HG03565 (cell line): ENCODE data around the gene SUCO.
"Not testable (repeated sequence)": the region's sequence is repeated elsewhere in the genome, so short reads cannot be mapped to it uniquely, and the experiment has no call there.

ENCODE experiments used
- ATAC-seq: cut with Tn5 transposase; IDR thresholded peaks from one replicate; pipeline ENCODE4 v1.9.1; 2021; ENCODE audit warnings: mild to moderate bottlenecking, moderate library complexity; ENCODE audit not compliant: unreplicated experiment

The SUCO gene

GRCh38 chr1:172605641-172606040 is 72.7 kb downstream of the SUCO start:
- no peak for ATAC-seq

GRCh38 chr1:172607145-172607544 is 74.2 kb downstream of the SUCO start:
- no peak for ATAC-seq

- ATAC-seq: no peak
These were observed 75.2 kb downstream of the SUCO start for GRCh38 chr1:172608098-172608601.

- ATAC-seq: no peak
These were observed 76.6 kb downstream of the SUCO start for GRCh38 chr1:172609528-172609927.

- ATAC-seq: no peak
These were observed 79.5 kb downstream of the SUCO start for GRCh38 chr1:172612478-172612877.

GRCh38 chr1:172613294-172613693 is 80.3 kb downstream of the SUCO start:
- no peak for ATAC-seq

- ATAC-seq: no peak
These were observed 83.2 kb downstream of the SUCO start for GRCh38 chr1:172616195-172616594.

GRCh38 chr1:172616636-172617035 is 83.7 kb downstream of the SUCO start:
- no peak for ATAC-seq

- not testable (repeated sequence) for ATAC-seq
These were observed 87.7 kb downstream of the SUCO start for GRCh38 chr1:172620603-172621002.

GRCh38 chr1:172622541-172622940 is 89.6 kb downstream of the SUCO start:
- ATAC-seq: no peak

GRCh38 chr1:172623748-172624147 is 90.8 kb downstream of the SUCO start:
- no peak for ATAC-seq

- no peak for ATAC-seq
These were observed 93.9 kb downstream of the SUCO start for GRCh38 chr1:172626845-172627244.

- ATAC-seq: no peak
These were observed 94.8 kb downstream of the SUCO start for GRCh38 chr1:172627702-172628101.

GRCh38 chr1:172628401-172628800 is 95.5 kb downstream of the SUCO start:
- no peak for ATAC-seq

- no peak for ATAC-seq
These were observed 96.2 kb downstream of the SUCO start for GRCh38 chr1:172629170-172629569.

- no peak for ATAC-seq
These were observed 96.7 kb downstream of the SUCO start for GRCh38 chr1:172629638-172630037.

GRCh38 chr1:172630056-172630818 is 97.3 kb downstream of the SUCO start:
- no peak for ATAC-seq

GRCh38 chr1:172630868-172631267 is 97.9 kb downstream of the SUCO start:
- ATAC-seq: no peak

GRCh38 chr1:172637522-172637921 is 104.6 kb downstream of the SUCO start:
- no peak for ATAC-seq

- ATAC-seq: no peak
These were observed 105.3 kb downstream of the SUCO start for GRCh38 chr1:172638249-172638648.

GRCh38 chr1:172638885-172639831 is 106.2 kb downstream of the SUCO start:
- peak; percentile 68 for ATAC-seq

- no peak for ATAC-seq
These were observed 107.2 kb downstream of the SUCO start for GRCh38 chr1:172640111-172640510.
